ENCODE measurements around the gene JHY. TPM values are rescaled to one million over a fixed set of nuclear protein-coding genes. Genes with fewer than 3 reads are reported as not detected.

Gene JHY
- total and polyA plus RNA-seq, 2 donors (not counting 1 experiment from before 2014, with no cell fraction given): 2.3 to 5.1 TPM

DNA sequence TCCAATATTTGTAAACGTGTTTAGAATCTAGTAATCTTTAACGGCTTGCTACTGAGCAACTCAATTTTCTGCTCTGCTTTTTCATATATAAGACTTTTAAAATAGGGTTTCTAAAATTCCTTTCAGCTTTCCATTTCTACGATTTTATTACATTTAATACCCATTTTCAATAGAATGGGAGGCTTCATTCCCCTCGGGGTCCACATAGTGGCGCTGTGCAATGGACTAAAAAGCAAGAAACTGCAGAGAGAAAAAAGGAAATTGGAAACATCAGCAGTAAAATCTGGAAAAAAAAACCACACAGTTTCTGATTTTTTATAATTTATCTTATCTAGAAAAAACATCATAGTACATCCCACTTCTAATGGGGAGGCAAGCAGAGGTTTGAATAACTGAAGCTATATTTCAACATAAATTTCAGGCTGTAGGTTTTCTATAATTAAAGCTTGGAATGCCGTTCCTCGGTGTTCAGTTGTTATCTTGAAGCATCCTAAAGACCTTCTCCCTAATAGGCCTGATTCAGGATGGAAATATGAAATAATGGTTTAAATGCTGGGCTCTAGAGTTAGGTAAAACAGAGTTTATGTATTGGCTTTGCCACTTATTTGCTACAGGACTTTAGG lies 18.7 kb upstream of the JHY start:
- no peak overlapping the region for H3K27ac ChIP-seq (ENCODE audit: low read length in 2 of 2)
- WGBS (ENCODE audit: insufficient coverage): no CpG with 5 or more reads among the region's 7 CpGs
- H3K4me2 ChIP-seq (replicated peaks; ENCODE audit: low read depth, low read length, poor library complexity, severe bottlenecking): peak overlapping the region; percentile 4
- no peaks in the 10 kb centered on the region for H3K9me3 Mint-ChIP-seq (ENCODE audit: insufficient read depth)
- peak; percentile 31 for ATAC-seq (ENCODE audit: low read depth)
- H3K9me3 ChIP-seq (ENCODE audit: control extremely low read depth in 1 of 3, control insufficient read depth in 2 of 3, insufficient read depth in 1 of 3, low read length in 2 of 3): no peaks in the 10 kb centered on the region
- intact Hi-C loops (cut with micrococcal nuclease): loop anchor here (1.0 kb wide), 2 partner anchors 159 to 190 kb away; no protein-coding TSS in a partner anchor
- TF ChIP-seq, protein P1, sequence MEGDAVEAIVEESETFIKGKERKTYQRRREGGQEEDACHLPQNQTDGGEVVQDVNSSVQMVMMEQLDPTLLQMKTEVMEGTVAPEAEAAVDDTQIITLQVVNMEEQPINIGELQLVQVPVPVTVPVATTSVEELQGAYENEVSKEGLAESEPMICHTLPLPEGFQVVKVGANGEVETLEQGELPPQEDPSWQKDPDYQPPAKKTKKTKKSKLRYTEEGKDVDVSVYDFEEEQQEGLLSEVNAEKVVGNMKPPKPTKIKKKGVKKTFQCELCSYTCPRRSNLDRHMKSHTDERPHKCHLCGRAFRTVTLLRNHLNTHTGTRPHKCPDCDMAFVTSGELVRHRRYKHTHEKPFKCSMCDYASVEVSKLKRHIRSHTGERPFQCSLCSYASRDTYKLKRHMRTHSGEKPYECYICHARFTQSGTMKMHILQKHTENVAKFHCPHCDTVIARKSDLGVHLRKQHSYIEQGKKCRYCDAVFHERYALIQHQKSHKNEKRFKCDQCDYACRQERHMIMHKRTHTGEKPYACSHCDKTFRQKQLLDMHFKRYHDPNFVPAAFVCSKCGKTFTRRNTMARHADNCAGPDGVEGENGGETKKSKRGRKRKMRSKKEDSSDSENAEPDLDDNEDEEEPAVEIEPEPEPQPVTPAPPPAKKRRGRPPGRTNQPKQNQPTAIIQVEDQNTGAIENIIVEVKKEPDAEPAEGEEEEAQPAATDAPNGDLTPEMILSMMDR (IDR thresholded peaks at IDR 0.05): peak; percentile 94
- no peak for TF ChIP-seq EZH2 (IDR thresholded peaks at IDR 0.05; ENCODE audit: borderline replicate concordance, insufficient read depth, low read depth, low read length, poor library complexity, severe bottlenecking)
- H3K4me1 ChIP-seq (ENCODE audit: control insufficient read depth in 2 of 2, insufficient read depth in 2 of 2, low read length in 2 of 2): peaks cover 0 to 8% of the 10 kb centered on the region in 2 donors
- H3K27ac Mint-ChIP-seq: no peak overlapping the region
- peaks cover 10% of the 10 kb centered on the region for H3K4me1 Mint-ChIP-seq
- H3K36me3 ChIP-seq (replicated peaks in 1 of 2; ENCODE audit: control extremely low read depth in 1 of 2, control insufficient read depth in 1 of 2, extremely low read depth in 1 of 2, insufficient read depth in 2 of 2, low read length in 1 of 2): no peaks in the 10 kb centered on the region
- H3K4me3 ChIP-seq (ENCODE audit: control extremely low read depth in 1 of 5, extremely low read depth in 1 of 5, insufficient read depth in 1 of 5, low read depth in 2 of 5, low read length in 4 of 5): no peak overlapping the region
- no peaks in the 10 kb centered on the region for H4K20me1 ChIP-seq (ENCODE audit: control insufficient read depth, insufficient read depth, low read length, poor library complexity, severe bottlenecking)
- no peak overlapping the region for H3K9ac ChIP-seq (ENCODE audit: low read length)
- H2AFZ ChIP-seq (ENCODE audit: insufficient read depth, low read depth, low read length, poor library complexity, severe bottlenecking): no peak overlapping the region
- ChIA-PET CTCF (interaction anchor here (0.6 to 7.4 kb wide), 25 partner anchors 12 to 388 kb away, joined by 3 to 128 read pairs (median 5); partner anchors contain the start of genes HSPA8 and JHY), POLR2A (no interaction called here)
- H3K4me3 Mint-ChIP-seq: no peak overlapping the region
- no peaks in the 10 kb centered on the region for H3K79me2 ChIP-seq (ENCODE audit: control insufficient read depth, insufficient read depth, low read length)
- H3K27me3 ChIP-seq (replicated peaks in 1 of 4; ENCODE audit: control extremely low read depth in 1 of 4, control insufficient read depth in 3 of 4, insufficient read depth in 4 of 4, low read length in 3 of 4): peaks cover 0 to 24% (median 6%) of the 10 kb centered on the region in 4 experiments
- H3K27me3 Mint-ChIP-seq: peaks cover 60% of the 10 kb centered on the region
- peak; percentile 56 for DNase-seq

DNA sequence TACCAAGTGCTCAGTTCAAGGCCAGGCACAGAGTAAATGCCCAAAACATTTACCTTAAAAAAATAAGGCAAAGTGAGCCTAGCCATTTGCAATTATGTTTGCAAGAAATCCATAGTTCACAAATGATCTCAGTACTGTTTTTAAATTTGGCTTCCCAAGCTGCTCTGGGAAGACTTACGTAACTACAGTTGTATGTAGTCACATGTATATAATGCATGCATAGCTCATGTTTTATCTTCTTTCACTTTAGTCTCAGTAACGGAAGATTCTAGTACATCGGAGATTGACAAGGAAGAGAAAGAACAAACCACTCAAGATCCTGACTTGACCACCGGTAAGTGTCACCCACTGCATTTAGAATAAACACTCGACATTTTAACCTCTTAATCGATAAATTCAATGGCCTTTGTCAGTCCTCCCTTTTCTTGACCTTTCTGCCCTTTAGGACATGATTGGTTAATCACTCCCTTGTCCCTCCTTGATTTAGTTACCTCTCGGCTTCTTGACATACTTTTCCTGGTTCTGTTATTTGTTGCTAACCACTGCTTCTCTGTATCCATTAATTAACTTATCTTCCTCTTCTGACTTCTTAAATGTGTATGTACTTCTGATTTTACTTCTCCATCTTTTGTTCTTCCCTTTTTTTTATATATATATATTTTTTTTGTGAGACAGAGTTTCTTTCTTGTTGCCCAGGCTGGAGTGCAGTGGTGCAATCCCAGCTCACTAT lies 18.0 kb upstream of the JHY start:
- intact Hi-C loops (cut with micrococcal nuclease): no loop called here
- peak; percentile 14 for DNase-seq
- no peaks in the 10 kb centered on the region for H3K9me3 ChIP-seq (ENCODE audit: control extremely low read depth in 1 of 3, control insufficient read depth in 2 of 3, insufficient read depth in 1 of 3, low read length in 2 of 3)
- H3K27ac ChIP-seq (ENCODE audit: low read length in 2 of 2): no peak overlapping the region
- H3K27me3 Mint-ChIP-seq: peaks cover 65% of the 10 kb centered on the region
- H3K4me1 ChIP-seq (ENCODE audit: control insufficient read depth in 2 of 2, insufficient read depth in 2 of 2, low read length in 2 of 2): peaks cover 0 to 8% of the 10 kb centered on the region in 2 donors
- ChIA-PET CTCF (interaction anchor here (0.7 to 7.4 kb wide), 24 partner anchors 7 to 388 kb away, joined by 3 to 128 read pairs (median 6); partner anchors contain the start of genes HSPA8 and JHY), POLR2A (no interaction called here)
- peaks cover 0 to 24% (median 6%) of the 10 kb centered on the region in 4 experiments for H3K27me3 ChIP-seq (replicated peaks in 1 of 4; ENCODE audit: control extremely low read depth in 1 of 4, control insufficient read depth in 3 of 4, insufficient read depth in 4 of 4, low read length in 3 of 4)
- TF ChIP-seq EZH2 (IDR thresholded peaks at IDR 0.05; ENCODE audit: borderline replicate concordance, insufficient read depth, low read depth, low read length, poor library complexity, severe bottlenecking): no peak
- TF ChIP-seq, protein P1 (IDR thresholded peaks at IDR 0.05): no peak
- no peaks in the 10 kb centered on the region for H3K9me3 Mint-ChIP-seq (ENCODE audit: insufficient read depth)
- no peak overlapping the region for H3K9ac ChIP-seq (ENCODE audit: low read length)
- H3K36me3 ChIP-seq (replicated peaks in 1 of 2; ENCODE audit: control extremely low read depth in 1 of 2, control insufficient read depth in 1 of 2, extremely low read depth in 1 of 2, insufficient read depth in 2 of 2, low read length in 1 of 2): no peaks in the 10 kb centered on the region
- H4K20me1 ChIP-seq (ENCODE audit: control insufficient read depth, insufficient read depth, low read length, poor library complexity, severe bottlenecking): no peaks in the 10 kb centered on the region
- no peaks in the 10 kb centered on the region for H3K79me2 ChIP-seq (ENCODE audit: control insufficient read depth, insufficient read depth, low read length)
- no peak overlapping the region for H3K4me3 ChIP-seq (ENCODE audit: control extremely low read depth in 1 of 5, extremely low read depth in 1 of 5, insufficient read depth in 1 of 5, low read depth in 2 of 5, low read length in 4 of 5)
- no peak overlapping the region for H3K27ac Mint-ChIP-seq
- H3K4me3 Mint-ChIP-seq: peak overlapping the region; percentile 9
- ATAC-seq (ENCODE audit: low read depth): no peak
- H3K4me1 Mint-ChIP-seq: peaks cover 10% of the 10 kb centered on the region
- H2AFZ ChIP-seq (ENCODE audit: insufficient read depth, low read depth, low read length, poor library complexity, severe bottlenecking): no peak overlapping the region
- WGBS (ENCODE audit: insufficient coverage): 39% methylated on average over 4 of the region's 7 CpGs
- peak overlapping the region; percentile 4 for H3K4me2 ChIP-seq (replicated peaks; ENCODE audit: low read depth, low read length, poor library complexity, severe bottlenecking)

Measured in B cell (primary cell).